Urinary bladder (tissue), 4 donors: ENCODE data around the gene SEBOX. TPM values are rescaled to one million over a fixed set of nuclear protein-coding genes. Genes with fewer than 3 reads are reported as not detected.

ENCODE experiments used
- DNase-seq: peaks from one replicate; pipeline ENCODE4 v3.0.0-alpha.2; 2015; ENCODE audit errors: extremely low spot score
- H3K27ac ChIP-seq: one replicate; pipeline ENCODE4 v1.5.1; 2013; ENCODE audit warnings: low read depth, mild to moderate bottlenecking, moderate library complexity
- H3K36me3 ChIP-seq: one replicate; pipeline ENCODE4 v1.6.1; 2013; ENCODE audit warnings: mild to moderate bottlenecking, moderate library complexity; ENCODE audit not compliant: insufficient read depth
- H3K4me1 ChIP-seq: one replicate; pipeline ENCODE4 v1.6.1; 2013; ENCODE audit warnings: mild to moderate bottlenecking, moderate library complexity; ENCODE audit not compliant: insufficient read depth
- H3K4me3 ChIP-seq: one replicate; pipeline ENCODE4 v1.5.1; 2013; ENCODE audit warnings: low read depth, low read length
- WGBS: extraction: QIAGEN DNeasy Blood & Tissue Kit; methylation state at CpG from one replicate; pipeline ENCODE4 v1.1.7; 2013; 5-methylcytosine and 5-hydroxymethylcytosine counted together
- polyA plus RNA-seq: library from polyadenylated mRNA; stranded (reverse); fragments of 200-250 nt; gene quantifications from one replicate; pipeline ENCODE4 v1.2.3, GENCODE V29; 2013
- total RNA-seq: library from RNA; depleted of rRNA; stranded (reverse); fragments of >200 nt; gene quantifications from one replicate; pipeline ENCODE4 v1.2.3, GENCODE V29; 2014
- donor health status: healthy with polysubstance abuse.
- donor health status: healthy.

SEBOX gene
- total and polyA plus RNA-seq, 2 donors = not detected

GRCh38 chr17:28368915-28369683, 4.1 kb upstream of the SEBOX start:
- H3K4me3 ChIP-seq = no peak overlapping the region
- H3K27ac ChIP-seq = no peak overlapping the region
- WGBS = 92% methylated on average over 23 of the region's 23 CpGs
- no peak for DNase-seq
- no peaks in the 10 kb centered on the region for H3K36me3 ChIP-seq
- H3K4me1 ChIP-seq = no peaks in the 10 kb centered on the region

DNA sequence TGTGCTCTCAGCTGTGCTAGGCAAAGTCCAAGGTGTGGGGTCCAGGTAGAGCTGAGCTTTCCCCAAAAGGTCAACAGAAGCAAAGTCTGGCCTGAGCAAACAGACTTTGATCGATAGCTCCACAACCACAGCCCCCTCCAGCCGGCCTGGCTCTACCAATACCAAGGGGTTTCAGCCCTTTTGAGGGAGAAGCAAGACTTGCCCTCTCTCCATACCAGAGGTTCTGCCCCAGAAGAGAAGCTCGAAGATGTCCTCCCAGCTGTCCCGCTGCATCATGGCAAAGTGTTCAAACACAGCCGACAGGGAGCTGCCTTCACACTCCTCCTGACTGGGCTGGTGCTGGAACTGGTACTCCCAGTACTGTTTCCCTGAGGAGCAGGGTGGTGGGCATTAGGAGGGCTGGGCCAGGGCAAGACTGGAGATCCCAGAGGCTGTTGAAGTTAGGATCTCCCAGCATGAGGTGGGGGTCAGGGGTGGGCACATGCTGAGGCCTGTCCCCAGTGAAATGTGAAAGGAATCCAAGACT, 3.4 kb upstream of the SEBOX start:
- no peak overlapping the region for H3K4me3 ChIP-seq
- WGBS = 86% methylated on average over 5 of the region's 5 CpGs
- H3K36me3 ChIP-seq = no peaks in the 10 kb centered on the region
- H3K27ac ChIP-seq = no peak overlapping the region
- no peak for DNase-seq
- no peaks in the 10 kb centered on the region for H3K4me1 ChIP-seq

DNA sequence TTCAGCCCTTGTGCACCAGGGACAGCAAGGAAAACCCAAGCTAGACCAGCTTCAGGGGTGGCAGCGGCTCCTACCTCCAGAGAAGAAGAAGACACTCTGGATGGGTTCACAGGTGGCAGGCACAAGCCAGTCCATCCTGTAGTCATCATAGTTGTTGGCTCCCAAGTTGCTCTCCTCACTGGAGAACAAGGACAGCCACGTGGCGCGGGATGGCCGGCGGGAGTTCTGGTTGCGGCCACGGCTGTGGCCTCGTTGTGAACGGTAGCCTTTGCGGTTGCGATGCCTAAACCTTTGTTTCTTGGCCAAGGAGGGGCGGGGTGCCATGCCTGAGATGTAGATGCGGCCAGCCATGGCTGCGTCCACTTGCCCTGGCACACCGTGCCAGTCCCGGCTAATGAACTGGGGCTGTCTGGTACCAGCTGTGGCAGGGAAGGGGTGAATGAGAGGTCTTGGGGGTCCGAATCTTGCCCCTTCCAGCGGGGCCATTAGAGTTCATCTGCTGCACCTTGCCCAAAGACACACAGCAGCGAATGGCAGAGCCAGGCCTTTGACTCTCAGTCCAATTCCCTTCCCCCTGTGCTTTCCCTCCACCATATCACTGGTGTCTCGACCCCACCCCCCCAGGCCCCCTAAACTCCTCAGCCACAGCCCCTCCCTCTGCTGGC, 2.8 kb upstream of the SEBOX start:
- no peak overlapping the region for H3K27ac ChIP-seq
- DNase-seq = no peak
- H3K4me1 ChIP-seq = no peaks in the 10 kb centered on the region
- 93% methylated on average over 21 of the region's 21 CpGs for WGBS
- H3K36me3 ChIP-seq = no peaks in the 10 kb centered on the region
- no peak overlapping the region for H3K4me3 ChIP-seq

GRCh38 chr17:28366605-28367004, 1.6 kb upstream of the SEBOX start:
- WGBS = 75% methylated on average over 1 of the region's 1 CpG
- no peaks in the 10 kb centered on the region for H3K4me1 ChIP-seq
- no peak overlapping the region for H3K4me3 ChIP-seq
- no peaks in the 10 kb centered on the region for H3K36me3 ChIP-seq
- H3K27ac ChIP-seq = no peak overlapping the region
- no peak for DNase-seq

DNA sequence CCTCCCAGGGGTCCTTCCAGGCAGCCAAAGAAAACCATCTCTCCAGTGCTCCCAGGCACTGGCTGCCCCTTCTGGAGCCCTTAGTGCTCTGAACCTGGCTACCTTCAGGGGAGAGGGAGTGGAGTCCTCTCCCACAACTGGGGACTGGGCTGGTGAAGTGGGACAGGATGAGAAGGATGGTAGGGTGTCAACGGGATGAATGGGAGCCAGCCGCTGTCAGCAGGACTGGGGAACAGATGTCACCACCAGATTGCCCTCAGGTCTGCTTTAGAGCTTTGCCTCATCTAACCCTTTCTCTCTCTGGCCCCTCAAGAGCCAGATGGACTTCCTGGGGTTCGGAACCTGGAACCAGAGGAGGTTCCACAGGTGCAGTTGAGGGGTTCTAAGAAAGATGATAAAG, 488 bp upstream of the SEBOX start:
- Histone ChIP-seq H3K4me3 (no peak overlapping the region), H3K36me3 (no peaks in the 10 kb centered on the region), H3K27ac (no peak overlapping the region), H3K4me1 (no peaks in the 10 kb centered on the region)
- no peak for DNase-seq
- 90% methylated on average over 3 of the region's 3 CpGs for WGBS

GRCh38 chr17:28363776-28364650, 986 bp downstream of the SEBOX start:
- H3K4me3 ChIP-seq = no peak overlapping the region
- H3K4me1 ChIP-seq = no peaks in the 10 kb centered on the region
- no peak for DNase-seq
- 89% methylated on average over 8 of the region's 8 CpGs for whole genome bisulfite sequencing
- H3K27ac ChIP-seq = no peak overlapping the region
- H3K36me3 ChIP-seq = no peaks in the 10 kb centered on the region

GRCh38 chr17:28363186-28363585, 1.8 kb downstream of the SEBOX start:
- Histone ChIP-seq H3K27ac (no peak overlapping the region), H3K36me3 (no peaks in the 10 kb centered on the region), H3K4me3 (no peak overlapping the region), H3K4me1 (no peaks in the 10 kb centered on the region)
- no peak for DNase-seq
- WGBS = 90% methylated on average over 5 of the region's 5 CpGs

- Histone ChIP-seq H3K27ac (peak overlapping the region; percentile 83), H3K4me3 (peak overlapping the region; percentile 86), H3K36me3 (no peaks in the 10 kb centered on the region), H3K4me1 (no peaks in the 10 kb centered on the region)
- no peak for DNase-seq
- WGBS = 3% methylated on average over 4 of the region's 4 CpGs
Measured at GRCh38 chr17:28357901-28358197, 7.2 kb downstream of the SEBOX start.

GRCh38 chr17:28357061-28357900, 7.7 kb downstream of the SEBOX start, which contains the start of gene POLDIP2:
TSS of gene POLDIP2 (minus strand) at chr17:28357527. CDS start at chr17:28357448, 79 bp downstream.
- Histone ChIP-seq H3K27ac (peak within 1 kb of the TSS; percentile 86), H3K4me1 (no peaks in the 10 kb centered on the region), H3K36me3 (no peaks in the 10 kb centered on the region), H3K4me3 (peak within 1 kb of the TSS; percentile 86)
- peak; percentile 85 for DNase-seq
- under 1% methylated on average over 80 of the region's 80 CpGs for WGBS

DNA sequence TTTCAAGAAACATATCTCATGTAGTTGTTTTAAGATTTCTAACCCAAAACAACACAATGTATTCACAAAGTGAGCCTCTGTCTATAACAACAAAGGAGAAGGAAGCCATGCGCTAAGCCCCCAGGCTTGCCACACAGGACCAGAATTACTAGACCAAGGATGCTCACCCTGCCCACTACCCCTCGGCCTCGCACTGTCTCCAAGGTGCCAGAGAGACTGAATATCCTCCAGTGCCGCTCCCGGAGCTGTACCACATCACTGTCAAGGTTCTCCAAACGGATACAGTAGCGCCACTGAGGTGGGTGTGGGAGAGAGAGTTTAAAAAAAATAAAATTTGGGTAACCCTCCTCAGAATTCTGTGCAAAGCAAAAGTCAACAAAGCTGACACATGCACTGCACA, 14.7 kb downstream of the SEBOX start:
- 93% methylated on average over 7 of the region's 7 CpGs for WGBS
- Histone ChIP-seq H3K4me3 (no peak overlapping the region), H3K36me3 (peaks cover 4% of the 10 kb centered on the region), H3K4me1 (no peaks in the 10 kb centered on the region), H3K27ac (no peak overlapping the region)
- DNase-seq = no peak

GRCh38 chr17:28348979-28349378, 16.0 kb downstream of the SEBOX start:
- Histone ChIP-seq H3K4me3 (no peak overlapping the region), H3K27ac (no peak overlapping the region), H3K36me3 (peaks cover 4% of the 10 kb centered on the region), H3K4me1 (no peaks in the 10 kb centered on the region)
- 97% methylated on average over 3 of the region's 3 CpGs for WGBS
- DNase-seq = no peak

DNA sequence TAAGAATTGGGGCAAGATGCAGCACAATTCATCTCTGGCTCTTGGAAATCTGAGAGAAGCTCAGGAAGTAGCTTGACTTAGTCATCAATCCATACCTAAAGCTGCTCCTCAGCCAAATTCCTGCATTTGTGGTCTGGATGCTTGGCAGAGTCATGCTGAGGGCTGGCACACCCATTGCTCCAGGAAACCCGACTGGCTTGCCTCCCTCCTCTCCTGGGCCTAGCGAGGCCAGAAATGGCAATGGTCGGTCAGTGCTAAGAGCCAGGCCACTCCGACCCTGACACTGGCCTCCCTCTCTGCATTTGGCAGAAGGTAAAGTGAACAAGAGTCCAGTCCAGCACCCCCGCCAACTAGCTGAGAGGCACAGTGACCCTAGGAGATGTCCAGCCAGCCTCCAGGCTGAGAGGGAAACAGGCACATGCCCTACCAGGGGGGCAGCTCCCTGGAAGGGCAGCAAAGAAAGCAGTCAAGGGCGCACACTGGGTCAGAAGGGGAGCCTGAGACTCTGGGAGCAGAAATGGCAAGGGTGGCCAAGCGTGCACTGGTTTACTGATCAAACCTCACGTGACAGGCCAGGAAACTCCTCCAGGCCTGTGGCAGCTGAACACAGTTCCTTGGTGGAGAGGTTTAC, 17.6 kb downstream of the SEBOX start:
- peaks cover 4% of the 10 kb centered on the region for H3K36me3 ChIP-seq
- no peaks in the 10 kb centered on the region for H3K4me1 ChIP-seq
- H3K4me3 ChIP-seq = no peak overlapping the region
- no peak overlapping the region for H3K27ac ChIP-seq
- 83% methylated on average over 8 of the region's 8 CpGs for WGBS
- no peak for DNase-seq
